ENCODE data around the gene PIM1. TPM values are rescaled to one million over a fixed set of nuclear protein-coding genes. Genes with fewer than 3 reads are reported as not detected.
A peak's percentile ranks its signal among the peaks of the same experiment; 100 is the strongest.

Gene PIM1
- total RNA-seq, 1 donor from 2014 or later = 12.8 TPM

GRCh38 chr6:37155394-37156312, 14.3 kb upstream of the PIM1 start:
- TF ChIP-seq, protein P1, sequence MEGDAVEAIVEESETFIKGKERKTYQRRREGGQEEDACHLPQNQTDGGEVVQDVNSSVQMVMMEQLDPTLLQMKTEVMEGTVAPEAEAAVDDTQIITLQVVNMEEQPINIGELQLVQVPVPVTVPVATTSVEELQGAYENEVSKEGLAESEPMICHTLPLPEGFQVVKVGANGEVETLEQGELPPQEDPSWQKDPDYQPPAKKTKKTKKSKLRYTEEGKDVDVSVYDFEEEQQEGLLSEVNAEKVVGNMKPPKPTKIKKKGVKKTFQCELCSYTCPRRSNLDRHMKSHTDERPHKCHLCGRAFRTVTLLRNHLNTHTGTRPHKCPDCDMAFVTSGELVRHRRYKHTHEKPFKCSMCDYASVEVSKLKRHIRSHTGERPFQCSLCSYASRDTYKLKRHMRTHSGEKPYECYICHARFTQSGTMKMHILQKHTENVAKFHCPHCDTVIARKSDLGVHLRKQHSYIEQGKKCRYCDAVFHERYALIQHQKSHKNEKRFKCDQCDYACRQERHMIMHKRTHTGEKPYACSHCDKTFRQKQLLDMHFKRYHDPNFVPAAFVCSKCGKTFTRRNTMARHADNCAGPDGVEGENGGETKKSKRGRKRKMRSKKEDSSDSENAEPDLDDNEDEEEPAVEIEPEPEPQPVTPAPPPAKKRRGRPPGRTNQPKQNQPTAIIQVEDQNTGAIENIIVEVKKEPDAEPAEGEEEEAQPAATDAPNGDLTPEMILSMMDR (IDR thresholded peaks at IDR 0.05) = no peak
- no peak for DNase-seq (ENCODE audit: extremely low spot score, unreplicated experiment)

GRCh38 chr6:37158508-37158907, 11.4 kb upstream of the PIM1 start:
- Mint-ChIP-seq H3K9me3 (ENCODE audit: unreplicated experiment) (no peaks in the 10 kb centered on the region), H3K27me3 (ENCODE audit: unreplicated experiment) (no peaks in the 10 kb centered on the region), H3K4me1 (ENCODE audit: unreplicated experiment) (peaks cover 21% of the 10 kb centered on the region), H3K4me3 (ENCODE audit: unreplicated experiment) (no peak overlapping the region), H3K36me3 (ENCODE audit: unreplicated experiment) (no peaks in the 10 kb centered on the region), H3K27ac (ENCODE audit: unreplicated experiment) (no peak overlapping the region)
- TF ChIP-seq, protein P1 (IDR thresholded peaks at IDR 0.05) = no peak
- DNase-seq (ENCODE audit: extremely low spot score, unreplicated experiment) = no peak

More at GRCh38 chr6:37155394-37156312, 14.3 kb upstream of the PIM1 start:
- no peaks in the 10 kb centered on the region for H3K27me3 Mint-ChIP-seq (ENCODE audit: unreplicated experiment)
- no peak overlapping the region for H3K4me3 Mint-ChIP-seq (ENCODE audit: unreplicated experiment)
- H3K27ac Mint-ChIP-seq (ENCODE audit: unreplicated experiment) = no peak overlapping the region
- no peaks in the 10 kb centered on the region for H3K36me3 Mint-ChIP-seq (ENCODE audit: unreplicated experiment)
- peaks cover 7% of the 10 kb centered on the region for H3K4me1 Mint-ChIP-seq (ENCODE audit: unreplicated experiment)
- H3K9me3 Mint-ChIP-seq (ENCODE audit: unreplicated experiment) = no peaks in the 10 kb centered on the region

GRCh38 chr6:37160922-37161778, 8.8 kb upstream of the PIM1 start:
- Mint-ChIP-seq H3K4me1 (ENCODE audit: unreplicated experiment) (peaks cover 18% of the 10 kb centered on the region), H3K36me3 (ENCODE audit: unreplicated experiment) (no peaks in the 10 kb centered on the region), H3K27ac (ENCODE audit: unreplicated experiment) (peak overlapping the region; percentile 75), H3K4me3 (ENCODE audit: unreplicated experiment) (no peak overlapping the region), H3K27me3 (ENCODE audit: unreplicated experiment) (no peaks in the 10 kb centered on the region), H3K9me3 (ENCODE audit: unreplicated experiment) (no peaks in the 10 kb centered on the region)
- TF ChIP-seq, protein P1 (IDR thresholded peaks at IDR 0.05) = no peak
- no peak for DNase-seq (ENCODE audit: extremely low spot score, unreplicated experiment)

DNA sequence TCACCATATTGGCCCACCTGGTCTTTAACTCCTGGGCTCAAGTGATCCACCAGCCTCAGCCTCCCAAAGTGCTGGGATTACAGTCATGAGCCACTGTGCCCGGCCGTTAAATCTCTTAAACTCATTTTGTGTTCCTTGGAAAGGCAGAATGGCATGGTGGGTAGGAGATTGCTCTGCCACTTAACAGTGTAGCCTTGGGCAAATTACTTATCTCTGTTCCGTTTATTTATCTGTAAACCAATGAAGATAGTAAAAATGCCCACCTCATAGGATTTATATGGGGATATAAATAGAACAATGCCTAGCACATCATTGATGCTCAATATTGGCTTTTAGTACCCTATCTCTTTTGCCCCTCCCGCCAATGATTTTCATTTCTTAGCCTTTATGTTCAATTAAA, 7.2 kb upstream of the PIM1 start:
- Mint-ChIP-seq H3K9me3 (ENCODE audit: unreplicated experiment) (no peaks in the 10 kb centered on the region), H3K27ac (ENCODE audit: unreplicated experiment) (no peak overlapping the region), H3K4me3 (ENCODE audit: unreplicated experiment) (no peak overlapping the region), H3K36me3 (ENCODE audit: unreplicated experiment) (no peaks in the 10 kb centered on the region), H3K27me3 (ENCODE audit: unreplicated experiment) (no peaks in the 10 kb centered on the region), H3K4me1 (ENCODE audit: unreplicated experiment) (peaks cover 18% of the 10 kb centered on the region)
- no peak for DNase-seq (ENCODE audit: extremely low spot score, unreplicated experiment)
- TF ChIP-seq, protein P1 (IDR thresholded peaks at IDR 0.05) = no peak
